GM12874 (cell line): ENCODE results near the gene GPR82.

ENCODE experiments used
- CTCF ChIP-seq: IDR thresholded peaks from 2 replicates; pipeline ENCODE4 v1.5.1; 2011; ENCODE audit warnings: low read depth, mild to moderate bottlenecking, control low read depth, low read length, moderate library complexity; ENCODE audit not compliant: insufficient read depth

Gene GPR82

GRCh38 chrX:41723826-41724225, at the start of gene GPR82:
TSS of gene GPR82 (plus strand) at chrX:41724181. CDS start at chrX:41727027, 2,846 bp downstream.
- TF ChIP-seq CTCF, result no peak

- TF ChIP-seq CTCF, result no peak
Observed at GRCh38 chrX:41677183-41678060, 46.6 kb upstream of the GPR82 start.

GRCh38 chrX:41684138-41684537, 39.8 kb upstream of the GPR82 start:
- TF ChIP-seq CTCF, result no peak

GRCh38 chrX:41684940-41685339, 39.0 kb upstream of the GPR82 start:
- TF ChIP-seq CTCF, result no peak

GRCh38 chrX:41686788-41687187, 37.2 kb upstream of the GPR82 start:
- TF ChIP-seq CTCF, result no peak

GRCh38 chrX:41688156-41688555, 35.8 kb upstream of the GPR82 start:
- TF ChIP-seq CTCF, result no peak

- TF ChIP-seq CTCF, result no peak
Observed at GRCh38 chrX:41688835-41689234, 35.1 kb upstream of the GPR82 start, which contains the start of gene GPR34. TSS of gene GPR34 (plus strand) at chrX:41688973. CDS start at chrX:41695634, 6,661 bp downstream.
